Stomach (tissue), 4 donors: ENCODE data around the gene DIS3L2.
"Not testable (repeated sequence)": the region's sequence is repeated elsewhere in the genome, so short reads cannot be mapped to it uniquely, and the experiment has no call there.

Experiments used
- CTCF ChIP-seq, 7 experiments: fragments of 450-650 bp in 4 of 7; fragments of 200-600 bp in 3 of 7; sonication (generic) in 3 of 7; IDR thresholded peaks; one replicate each; pipeline ENCODE4 v1.5.1; 2016 to 2019; ENCODE audit warnings: antibody characterized with exemption in 7 of 7, control low read depth in 2 of 7, mild to moderate bottlenecking in 1 of 7
- EP300 ChIP-seq: sonication (generic); formaldehyde crosslinking; IDR thresholded peaks from one replicate; pipeline ENCODE4 v1.6.1; 2017; ENCODE audit warnings: antibody characterized with exemption
- POLR2A ChIP-seq, 4 donors: fragments of 450-650 bp; IDR thresholded peaks; one replicate each; pipeline ENCODE4 v1.6.1; 2016; ENCODE audit warnings: antibody characterized with exemption in 4 of 4, control low read depth in 2 of 4, mild to moderate bottlenecking in 1 of 4, moderate library complexity in 1 of 4
- POLR2AphosphoS5 ChIP-seq, 3 donors: sonication (generic); formaldehyde crosslinking; IDR thresholded peaks; one replicate each; pipeline ENCODE4 v1.6.1; 2016; ENCODE audit warnings: antibody characterized with exemption in 3 of 3

GRCh38 chr2:232036876-232037275, 75.4 kb downstream of the DIS3L2 start:
- TF ChIP-seq POLR2A (IDR thresholded peaks at IDR 0.05); CTCF (IDR thresholded peaks at IDR 0.05); POLR2AphosphoS5 (IDR thresholded peaks at IDR 0.05); EP300: not testable (repeated sequence)
